ENCODE data around the gene TBCE. TPM values are rescaled to one million over a fixed set of nuclear protein-coding genes. Genes with fewer than 3 reads are reported as not detected.
"Not testable (repeated sequence)": the region's sequence is repeated elsewhere in the genome, so short reads cannot be mapped to it uniquely, and the experiment has no call there.

Gene TBCE
- total RNA-seq, 1 donor from 2014 or later, result 15.2 TPM

DNA sequence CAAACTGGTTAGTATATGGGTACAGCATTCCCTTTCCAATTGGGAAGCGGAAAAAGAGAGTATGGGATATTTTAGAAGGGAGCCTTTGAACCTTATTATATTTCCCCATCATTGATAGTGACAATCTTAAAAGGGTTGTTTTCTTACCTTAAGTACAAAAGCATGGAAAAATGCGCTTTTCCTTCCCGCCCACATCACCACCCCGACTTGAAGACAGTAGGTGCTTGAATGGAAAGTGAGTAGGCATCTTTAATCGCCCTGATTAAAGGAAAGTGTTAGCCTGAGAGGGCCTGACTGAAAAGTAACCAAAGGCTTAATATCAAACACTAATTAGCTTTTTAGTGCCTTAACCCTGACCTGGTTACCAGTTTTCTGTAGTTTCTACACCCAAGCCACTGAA lies 23.5 kb upstream of the TBCE start:
- no peak for DNase-seq (ENCODE audit: low spot score)
- intact Hi-C loops (cut with DNase I), result no loop called here

- DNase-seq (ENCODE audit: low spot score), result no peak
- intact Hi-C loops (cut with DNase I), result no loop called here
These were observed 15.8 kb upstream of the TBCE start for GRCh38 chr1:235351441-235351840.

DNA sequence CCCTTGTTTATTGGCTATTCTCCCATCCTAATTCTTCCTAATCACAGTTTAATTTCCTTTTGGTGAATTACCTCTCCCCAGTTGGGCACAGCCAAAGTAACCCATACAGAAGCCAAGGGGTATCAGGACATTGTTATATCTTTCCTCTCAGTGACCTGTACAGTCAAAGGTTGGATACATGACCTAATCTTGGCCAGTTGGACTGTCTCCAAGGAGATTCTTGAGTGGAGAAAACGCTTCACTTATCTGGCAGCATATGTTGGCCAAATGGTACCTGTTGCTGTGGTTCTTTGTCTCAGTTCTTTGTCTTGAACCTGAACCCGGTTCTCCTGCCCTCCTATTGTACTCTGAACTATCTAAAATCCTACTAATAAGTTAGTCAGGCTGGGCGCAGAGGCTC lies 15.3 kb upstream of the TBCE start:
- intact Hi-C loops (cut with DNase I), result no loop called here
- DNase-seq (ENCODE audit: low spot score), result no peak

DNA sequence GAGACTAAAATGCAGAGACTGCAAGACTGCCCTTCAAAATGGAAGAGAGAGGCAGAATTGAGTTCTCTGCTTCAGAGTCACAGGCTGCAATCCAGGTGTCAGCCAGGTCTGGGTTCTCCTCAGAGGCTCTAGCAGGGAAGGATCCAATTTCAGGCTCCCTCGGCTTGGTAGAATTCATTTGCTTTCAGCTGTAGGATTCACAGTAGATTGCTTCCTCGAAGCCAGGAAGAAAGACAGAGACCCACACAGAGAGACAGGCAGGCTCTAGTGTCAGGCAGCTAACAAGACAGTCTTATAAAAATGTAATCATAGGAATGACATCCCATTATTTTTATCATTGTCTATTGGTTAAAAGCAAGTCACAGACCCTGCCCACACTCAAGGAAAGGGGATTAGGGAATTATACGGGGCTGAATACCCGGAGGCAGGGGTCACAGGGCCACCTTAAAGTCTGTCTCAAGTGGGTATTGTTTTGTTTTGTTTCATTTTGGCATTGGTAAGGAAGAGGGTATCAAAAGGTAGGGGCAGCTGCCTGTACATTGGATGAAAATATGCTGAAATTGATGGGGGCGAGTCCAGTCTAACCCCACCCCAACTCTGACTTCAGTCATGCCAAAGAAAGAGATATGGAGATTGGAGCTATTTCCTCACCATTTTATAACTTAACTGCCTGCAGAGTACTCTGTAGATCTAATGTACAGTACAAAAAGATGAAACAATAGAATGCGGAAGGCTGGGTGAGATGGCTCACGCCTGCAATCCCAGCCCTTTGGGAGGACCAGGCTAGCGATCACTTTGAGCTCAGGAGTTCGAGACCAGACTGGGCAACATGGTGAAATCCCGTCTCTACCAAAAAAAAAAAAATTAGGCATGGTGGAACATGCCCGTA lies 9.5 kb upstream of the TBCE start:
- intact Hi-C loops (cut with DNase I), result no loop called here
- DNase-seq (ENCODE audit: low spot score), result no peak

DNA sequence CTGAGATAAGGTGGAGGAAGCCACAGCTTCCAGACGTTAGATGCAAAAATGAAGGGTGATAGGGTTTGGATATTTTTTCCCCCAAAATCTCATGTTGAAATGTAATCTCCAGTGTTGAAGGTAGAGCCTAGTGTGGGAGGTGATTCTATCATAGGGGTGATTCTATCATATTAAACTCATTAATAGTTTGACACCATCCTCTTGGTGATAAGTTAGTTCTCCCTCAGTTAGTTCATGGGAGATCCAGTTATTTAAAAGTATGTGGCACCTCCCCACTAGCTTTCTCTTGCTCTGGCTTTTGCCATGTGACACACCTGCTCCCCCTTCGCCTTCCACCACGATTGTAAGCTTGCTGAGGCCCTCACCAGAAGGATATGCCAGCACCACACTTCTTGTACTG lies 8.3 kb upstream of the TBCE start:
- intact Hi-C loops (cut with DNase I), result no loop called here
- no peak for DNase-seq (ENCODE audit: low spot score)

DNA sequence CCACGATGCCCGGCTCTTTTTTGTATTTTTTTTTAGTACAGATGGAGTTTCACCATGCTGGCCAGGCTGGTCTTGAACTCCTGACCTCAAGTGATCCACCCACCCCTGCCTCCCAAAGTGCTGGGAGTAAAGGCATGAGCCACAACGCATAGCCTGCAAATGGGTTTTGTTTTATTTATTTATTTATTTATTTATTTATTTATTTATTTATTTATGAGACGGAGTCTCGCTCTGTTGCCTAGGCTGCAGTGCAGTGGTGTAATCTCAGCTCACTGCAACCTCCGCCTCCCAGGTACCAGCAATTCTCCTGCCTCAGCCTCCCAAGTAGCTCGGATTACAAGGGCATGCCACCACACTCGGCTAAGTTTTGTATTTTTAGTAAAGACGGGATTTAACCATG lies 3.0 kb upstream of the TBCE start:
- intact Hi-C loops (cut with DNase I), result loop anchor here (10.0 kb wide), 1 partner anchor 51 kb away; no protein-coding TSS in a partner anchor
- not testable (repeated sequence) for DNase-seq (ENCODE audit: low spot score)

- intact Hi-C loops (cut with DNase I), result loop anchor here (10.0 kb wide), 1 partner anchor 49 kb away; no protein-coding TSS in a partner anchor
- DNase-seq (ENCODE audit: low spot score), result no peak
These were observed 941 bp upstream of the TBCE start for GRCh38 chr1:235366286-235366685.

- intact Hi-C loops (cut with DNase I), result loop anchor here (10.0 kb wide), 1 partner anchor 46 kb away; no protein-coding TSS in a partner anchor
- no peak for DNase-seq (ENCODE audit: low spot score)
These were observed 1.2 kb downstream of the TBCE start for GRCh38 chr1:235368428-235368827.

DNA sequence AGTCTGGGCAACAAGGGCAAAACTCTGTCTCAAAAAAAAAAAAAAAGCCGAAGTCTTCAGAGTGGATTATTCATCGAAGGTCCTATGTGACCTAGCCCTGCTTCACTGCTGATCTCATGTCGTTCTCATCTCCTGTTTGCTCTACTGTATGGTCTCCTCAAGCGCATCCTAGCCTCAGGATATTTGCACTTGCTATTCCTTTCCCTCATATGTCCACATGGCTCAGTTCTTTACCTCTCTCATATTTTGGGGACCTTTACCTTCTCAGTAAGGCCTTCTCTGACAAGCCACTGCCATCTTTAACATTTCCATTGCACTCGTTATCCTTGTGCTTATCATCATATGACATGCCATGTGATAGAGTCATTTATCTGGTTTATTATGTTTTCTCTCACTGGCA lies 2.6 kb downstream of the TBCE start:
- no peak for DNase-seq (ENCODE audit: low spot score)
- intact Hi-C loops (cut with DNase I), result loop anchor here (10.0 kb wide), 1 partner anchor 45 kb away; no protein-coding TSS in a partner anchor

- DNase-seq (ENCODE audit: low spot score), result no peak
- intact Hi-C loops (cut with DNase I), result no loop called here
These were observed 8.8 kb downstream of the TBCE start for GRCh38 chr1:235375919-235376605.

GRCh38 chr1:235378134-235378735 lies 11.0 kb downstream of the TBCE start:
- intact Hi-C loops (cut with DNase I); DNase-seq (ENCODE audit: low spot score): not testable (repeated sequence)

GRCh38 chr1:235381955-235382739 lies 14.9 kb downstream of the TBCE start:
- DNase-seq (ENCODE audit: low spot score); intact Hi-C loops (cut with DNase I): not testable (repeated sequence)

DNA sequence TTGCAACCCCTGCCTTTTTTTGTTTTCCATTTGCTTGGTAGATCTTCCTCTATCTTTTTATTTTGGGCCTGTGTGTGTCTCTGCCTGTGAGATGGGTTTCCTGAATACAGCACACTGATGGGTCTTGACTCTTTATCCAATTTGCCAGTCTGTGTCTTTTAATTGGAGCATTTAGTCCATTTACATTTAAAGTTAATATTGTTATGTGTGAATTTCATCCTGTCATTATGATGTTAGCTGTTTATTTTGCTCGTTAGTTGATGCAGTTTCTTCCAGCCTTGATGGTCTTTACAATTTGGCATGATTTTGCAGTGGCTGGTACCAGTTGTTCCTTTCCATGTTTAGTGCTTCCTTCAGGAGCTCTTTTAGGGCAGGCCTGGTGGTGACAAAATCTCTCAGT lies 18.4 kb downstream of the TBCE start:
- intact Hi-C loops (cut with DNase I); DNase-seq (ENCODE audit: low spot score): not testable (repeated sequence)

DNA sequence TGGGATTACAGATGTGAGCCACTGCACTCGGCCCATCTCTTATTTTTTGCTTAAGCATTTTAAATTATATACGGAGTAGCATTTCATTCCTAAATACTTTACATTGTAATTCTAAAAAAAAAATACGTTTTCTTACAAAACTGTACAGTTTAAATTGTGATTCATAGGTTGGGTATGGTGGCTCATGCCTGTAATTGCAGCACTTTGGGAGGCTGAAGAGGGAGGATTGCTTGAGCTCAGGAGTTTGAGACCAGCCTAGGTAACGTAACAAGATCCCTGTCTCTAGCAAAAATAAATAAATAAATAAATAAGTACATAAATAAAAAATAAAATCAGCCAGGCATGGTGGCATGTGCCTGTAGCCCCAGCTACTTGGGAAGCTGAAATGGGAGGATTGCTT lies 24.6 kb downstream of the TBCE start:
- DNase-seq (ENCODE audit: low spot score), result no peak
- intact Hi-C loops (cut with DNase I), result no loop called here

- intact Hi-C loops (cut with DNase I), result no loop called here
- DNase-seq (ENCODE audit: low spot score), result no peak
These were observed 30.5 kb downstream of the TBCE start for GRCh38 chr1:235397733-235398132.

DNA sequence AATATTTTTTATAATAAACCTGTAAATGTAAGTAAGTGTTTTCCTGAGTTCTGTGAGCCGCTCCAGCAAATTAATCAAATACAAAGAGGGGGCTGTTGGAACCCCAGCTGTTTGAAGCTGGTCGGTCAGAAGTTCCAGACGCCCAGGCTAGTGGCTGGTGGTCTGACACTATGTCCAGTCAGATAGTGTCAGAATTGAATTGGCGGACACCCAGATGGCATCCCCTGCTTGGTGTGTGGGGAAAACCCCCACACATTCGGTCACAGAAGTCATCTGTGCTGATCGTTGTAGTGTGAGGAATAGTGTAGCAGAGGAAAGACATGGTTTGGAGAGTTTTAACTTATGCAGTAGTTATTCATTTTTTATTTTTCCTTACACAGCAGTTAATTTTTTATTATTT lies 32.4 kb downstream of the TBCE start:
- intact Hi-C loops (cut with DNase I), result no loop called here
- DNase-seq (ENCODE audit: low spot score), result no peak

DNA sequence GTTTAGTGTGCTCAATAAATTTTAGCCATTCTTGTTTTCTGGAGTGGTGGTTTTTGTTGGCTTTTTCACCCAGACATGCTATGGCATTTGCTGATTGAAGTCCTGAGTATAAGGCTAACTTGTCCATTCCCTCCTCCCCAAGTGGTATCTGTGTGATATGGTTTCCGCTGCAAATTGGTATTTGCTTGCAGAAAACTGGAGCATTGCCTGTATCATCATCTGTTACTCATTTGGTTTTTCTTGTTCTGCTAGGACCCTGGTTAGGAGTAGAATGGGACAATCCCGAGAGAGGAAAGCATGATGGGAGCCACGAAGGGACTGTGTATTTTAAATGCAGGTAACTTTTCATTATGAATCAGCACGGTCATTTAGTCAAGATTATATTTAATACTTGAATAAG lies 34.0 kb downstream of the TBCE start:
- no peak for DNase-seq (ENCODE audit: low spot score)
- intact Hi-C loops (cut with DNase I), result no loop called here

DNA sequence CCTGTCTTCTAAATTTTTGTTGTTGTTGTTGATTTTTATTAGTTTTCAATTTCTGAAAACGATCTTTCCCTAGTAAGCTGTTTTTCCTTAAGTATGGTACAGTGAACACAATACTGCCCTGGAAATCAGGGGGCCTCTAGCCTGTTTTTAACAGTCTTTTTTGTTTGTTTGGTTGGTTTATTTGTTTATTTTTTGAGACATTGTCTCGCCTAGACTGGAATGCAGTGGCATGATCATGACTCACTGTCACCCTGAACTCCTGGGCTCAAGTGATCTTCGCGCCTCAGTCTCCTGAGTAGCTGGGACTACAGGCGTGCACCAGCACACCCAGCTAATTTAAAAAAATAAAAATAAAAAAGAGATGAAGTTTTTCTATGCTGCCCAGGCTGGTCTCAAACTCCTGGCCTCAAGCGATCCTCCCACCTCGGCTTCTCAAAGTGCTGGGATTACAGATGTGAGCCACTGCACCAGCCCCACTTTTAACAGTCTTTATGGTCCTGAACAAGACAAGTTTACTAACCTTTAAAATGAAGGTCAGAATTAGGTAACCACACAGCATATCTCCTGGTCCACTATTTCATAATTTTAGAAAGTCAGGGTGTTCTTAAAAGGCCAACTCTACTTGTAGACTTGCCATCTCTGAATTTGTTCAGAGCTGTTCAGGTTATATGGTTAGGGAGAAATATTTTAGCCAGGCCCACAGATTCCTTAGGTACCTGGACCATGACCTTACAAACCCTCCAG lies 35.4 kb downstream of the TBCE start:
- no peak for DNase-seq (ENCODE audit: low spot score)
- intact Hi-C loops (cut with DNase I), result no loop called here

DNA sequence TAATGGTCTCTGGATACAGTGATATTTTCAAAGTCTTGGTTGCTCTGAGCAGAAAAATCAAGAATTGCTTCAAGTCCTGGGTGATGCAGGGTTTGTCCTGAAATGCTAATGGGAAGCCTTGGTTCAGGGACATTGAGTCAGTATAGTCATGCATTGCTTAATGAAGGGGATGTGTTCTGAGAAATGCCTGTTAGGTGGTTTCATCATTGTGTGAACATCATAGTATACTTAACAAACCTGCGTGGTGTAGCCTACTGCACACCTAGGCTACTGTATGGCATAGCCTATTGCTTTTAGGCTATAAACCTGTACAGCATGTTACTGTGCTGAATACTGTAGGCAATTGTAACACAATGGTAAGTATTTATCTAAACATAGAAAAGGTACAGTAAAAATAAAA lies 36.4 kb downstream of the TBCE start:
- intact Hi-C loops (cut with DNase I), result no loop called here

More for the DNA sequence above, 36.4 kb downstream of the TBCE start:
- DNase-seq (ENCODE audit: low spot score), result no peak

Measured in cardiac septum (tissue), 1 donor.